Spleen (tissue), 11 donors: ENCODE results near the gene ARL11. TPM values are rescaled to one million over a fixed set of nuclear protein-coding genes. Genes with fewer than 3 reads are reported as not detected.
A peak's percentile ranks its signal among the peaks of the same experiment; 100 is the strongest.

ENCODE experiments used
- DNase-seq: peaks from one replicate; pipeline ENCODE4 v3.0.0-alpha.2; 2020
- H3K27ac ChIP-seq, 8 donors: fragments of 200-600 bp; sonication (generic) in 7 of 8; 1 replicate in 4 of 8; 2 replicates in 4 of 8; pipeline versions ENCODE4 v1.5.0 to v1.8.0; 2016 to 2021; ENCODE audit warnings: inconsistent platforms in 4 of 8, mild to moderate bottlenecking in 4 of 8, moderate library complexity in 1 of 8
- H3K27me3 ChIP-seq, 7 donors: fragments of 200-600 bp; sonication (generic) in 6 of 7; replicated peaks in 1 of 7; 1 replicate in 4 of 7; 2 replicates in 3 of 7; pipeline versions ENCODE4 v1.5.0 to v1.8.0; 2016 to 2021; ENCODE audit warnings: inconsistent platforms in 3 of 7, mild to moderate bottlenecking in 1 of 7
- H3K36me3 ChIP-seq, 6 donors: fragments of 200-600 bp; sonication (generic) in 5 of 6; 1 replicate in 4 of 6; 2 replicates in 2 of 6; pipeline versions ENCODE4 v1.5.0 to v1.8.0; 2016 to 2021; ENCODE audit warnings: inconsistent platforms in 2 of 6
- H3K4me1 ChIP-seq, 6 donors: fragments of 200-600 bp; sonication (generic) in 5 of 6; 1 replicate in 3 of 6; 2 replicates in 3 of 6; pipeline versions ENCODE4 v1.5.0 to v1.8.0; 2016 to 2021; ENCODE audit warnings: inconsistent platforms in 3 of 6
- H3K4me3 ChIP-seq, 8 donors: fragments of 200-600 bp; sonication (generic) in 7 of 8; 1 replicate in 4 of 8; 2 replicates in 4 of 8; pipeline versions ENCODE4 v1.5.0 to v1.8.0; 2016 to 2021; ENCODE audit warnings: inconsistent platforms in 4 of 8, mild to moderate bottlenecking in 4 of 8, moderate library complexity in 2 of 8
- H3K9me3 ChIP-seq, 8 donors: fragments of 200-600 bp; sonication (generic) in 7 of 8; 1 replicate in 4 of 8; 2 replicates in 4 of 8; pipeline versions ENCODE4 v1.5.0 to v1.8.0; 2016 to 2021; ENCODE audit warnings: inconsistent platforms in 4 of 8
- POLR2A ChIP-seq, 3 donors: fragments of 450-650 bp; IDR thresholded peaks; one replicate each; pipeline ENCODE4 v1.5.1; 2017; ENCODE audit warnings: antibody characterized with exemption in 3 of 3, mild to moderate bottlenecking in 1 of 3
- POLR2AphosphoS5 ChIP-seq, 3 donors: sonication (generic); formaldehyde crosslinking; IDR thresholded peaks; one replicate each; pipeline ENCODE4 v1.5.1; 2017; ENCODE audit warnings: antibody characterized with exemption in 3 of 3
- WGBS, 5 donors: extraction: QIAGEN DNeasy Blood & Tissue Kit in 3 of 5; methylation state at CpG; one replicate each; pipeline versions ENCODE4 v1.1.5 to v1.1.7; 2013 to 2018; 5-methylcytosine and 5-hydroxymethylcytosine counted together
- intact Hi-C: fragments of 100-400 bp; cut with DNase I; formaldehyde crosslinking; loops from one replicate; pipeline ENCODE4 v1.15.0; 2023; ENCODE audit warnings: low total_unique reads
- polyA plus RNA-seq, 3 donors: library from polyadenylated mRNA; stranded (reverse); fragments of 200-250 nt; gene quantifications; one replicate each; pipeline ENCODE4 v1.2.1, GENCODE V29; 2013
- total RNA-seq, 7 donors: library from RNA; depleted of rRNA in 3 of 7; stranded (reverse); fragments of >200 nt in 3 of 7; fragmentation: NEBNext Ultra II Directional in 4 of 7; extraction: Animal tissue kit (Norgen Biotek cat#: 25700) in 4 of 7; gene quantifications; one replicate each; pipeline versions ENCODE4 v1.1.0 to v1.2.1, GENCODE V29; 2016 to 2021
- TF ChIP-seq, protein P1 (sequence below), 11 experiments: fragments of 200-600 bp in 7 of 11; fragments of 450-650 bp in 4 of 11; sonication (generic) in 4 of 11; IDR thresholded peaks in 8 of 11; conservative IDR thresholded peaks in 3 of 11; 1 replicate in 7 of 11; 2 replicates in 4 of 11; pipeline versions ENCODE4 v1.4.0 to v1.8.0; 2016 to 2021; ENCODE audit warnings: antibody characterized with exemption in 11 of 11, inconsistent platforms in 4 of 11, mild to moderate bottlenecking in 1 of 11
- donor health status: healthy with polysubstance abuse.
- donor health status: DM: no; HTN: no; CAD: no; lungs with moderate emphysema.
- donor health status: DM: no; HTN: no; CAD: no.
- donor health status: Bipolar disorder and iron deficiency.
- donor health status: healthy.
- donor health status: DM: no; HTN: no; CAD: no.
- donor health status: DM: yes; HTN: yes; CAD: no.

The ARL11 gene
- total and polyA plus RNA-seq, 10 donors: 4.7 to 15.7 (median 11.6) TPM

DNA sequence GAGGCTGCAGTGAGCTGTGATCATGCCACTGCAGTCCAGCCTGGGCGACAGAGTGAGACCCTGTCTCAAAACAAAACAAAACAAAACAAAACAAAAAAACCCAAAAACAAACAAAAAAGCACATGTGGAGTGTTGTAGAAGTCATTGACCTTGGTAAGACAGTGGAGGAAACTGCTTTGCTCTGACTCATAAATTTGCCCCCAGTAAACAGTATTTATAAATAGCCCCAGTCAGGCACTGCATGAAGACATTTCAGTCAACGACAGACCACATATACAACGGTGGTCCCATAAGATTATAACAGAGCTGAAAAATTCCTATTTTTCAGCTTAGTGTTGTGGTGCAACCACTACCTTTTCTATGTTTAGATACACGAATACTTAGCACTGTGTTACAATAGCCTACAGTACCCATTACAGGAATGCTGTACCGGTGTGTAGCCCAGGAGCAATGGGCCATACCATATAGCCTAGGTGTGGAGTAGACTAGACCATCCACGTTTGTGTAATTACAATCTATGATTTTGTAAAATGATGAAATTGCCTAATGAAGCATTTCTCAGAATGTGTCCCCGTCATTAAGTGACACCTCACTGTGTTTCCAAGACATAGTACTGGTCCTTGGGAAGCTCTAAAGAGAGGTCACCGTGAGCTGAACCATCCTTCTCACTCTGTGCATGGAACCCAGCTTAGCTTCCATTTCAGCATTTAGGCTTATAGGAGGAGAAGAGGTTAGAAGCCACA lies 1.1 kb downstream of the ARL11 start:
- WGBS, 5 donors: 42 to 61% (median 54%) methylated on average over 8 of the region's 8 CpGs
- Histone ChIP-seq H3K36me3 (peaks cover 0 to 18% (median 0%) of the 10 kb centered on the region in 6 donors), H3K27ac (peak overlapping the region; percentile 29 to 93 (median 76)), H3K9me3 (no peaks in the 10 kb centered on the region), H3K4me1 (peaks cover 0 to 86% (median 48%) of the 10 kb centered on the region in 6 donors), H3K4me3 (peak overlapping the region in 7 of 8 donors; percentile 45 to 79 (median 52)), H3K27me3 (no peaks in the 10 kb centered on the region)
- no peak for DNase-seq
- intact Hi-C loops: no loop called here
- no peak for TF ChIP-seq POLR2A (IDR thresholded peaks at IDR 0.05)
- TF ChIP-seq, protein P1, sequence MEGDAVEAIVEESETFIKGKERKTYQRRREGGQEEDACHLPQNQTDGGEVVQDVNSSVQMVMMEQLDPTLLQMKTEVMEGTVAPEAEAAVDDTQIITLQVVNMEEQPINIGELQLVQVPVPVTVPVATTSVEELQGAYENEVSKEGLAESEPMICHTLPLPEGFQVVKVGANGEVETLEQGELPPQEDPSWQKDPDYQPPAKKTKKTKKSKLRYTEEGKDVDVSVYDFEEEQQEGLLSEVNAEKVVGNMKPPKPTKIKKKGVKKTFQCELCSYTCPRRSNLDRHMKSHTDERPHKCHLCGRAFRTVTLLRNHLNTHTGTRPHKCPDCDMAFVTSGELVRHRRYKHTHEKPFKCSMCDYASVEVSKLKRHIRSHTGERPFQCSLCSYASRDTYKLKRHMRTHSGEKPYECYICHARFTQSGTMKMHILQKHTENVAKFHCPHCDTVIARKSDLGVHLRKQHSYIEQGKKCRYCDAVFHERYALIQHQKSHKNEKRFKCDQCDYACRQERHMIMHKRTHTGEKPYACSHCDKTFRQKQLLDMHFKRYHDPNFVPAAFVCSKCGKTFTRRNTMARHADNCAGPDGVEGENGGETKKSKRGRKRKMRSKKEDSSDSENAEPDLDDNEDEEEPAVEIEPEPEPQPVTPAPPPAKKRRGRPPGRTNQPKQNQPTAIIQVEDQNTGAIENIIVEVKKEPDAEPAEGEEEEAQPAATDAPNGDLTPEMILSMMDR (IDR thresholded peaks at IDR 0.05 in 8 of 11, conservative IDR thresholded peaks at IDR 0.05 in 3 of 11): no peak

DNA sequence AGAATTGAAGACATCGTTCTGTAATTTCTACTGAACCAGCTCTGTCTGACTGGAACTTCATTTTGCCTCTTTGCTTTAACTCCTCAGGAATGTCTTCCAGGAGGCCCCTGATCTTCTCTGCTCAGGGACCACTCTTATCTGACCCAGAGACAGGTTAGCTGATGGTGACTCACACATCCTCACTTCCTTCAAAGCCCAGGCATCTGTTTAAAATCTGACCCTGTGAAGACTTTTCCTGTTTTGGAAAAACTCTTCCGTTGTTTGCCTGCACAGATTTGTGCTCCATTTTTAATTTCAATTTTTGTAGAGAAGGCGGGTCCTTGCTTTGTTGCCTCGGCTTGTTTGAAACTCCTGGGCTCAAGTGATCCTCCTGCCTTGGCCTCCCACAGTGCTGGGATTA lies 1.6 kb downstream of the ARL11 start:
- peak overlapping the region; percentile 29 to 93 (median 76) for H3K27ac ChIP-seq
- TF ChIP-seq POLR2AphosphoS5 (IDR thresholded peaks at IDR 0.05) (peak in 1 of 3 donors; percentile 32), POLR2A (IDR thresholded peaks at IDR 0.05) (no peak)
- intact Hi-C loops: no loop called here

DNA sequence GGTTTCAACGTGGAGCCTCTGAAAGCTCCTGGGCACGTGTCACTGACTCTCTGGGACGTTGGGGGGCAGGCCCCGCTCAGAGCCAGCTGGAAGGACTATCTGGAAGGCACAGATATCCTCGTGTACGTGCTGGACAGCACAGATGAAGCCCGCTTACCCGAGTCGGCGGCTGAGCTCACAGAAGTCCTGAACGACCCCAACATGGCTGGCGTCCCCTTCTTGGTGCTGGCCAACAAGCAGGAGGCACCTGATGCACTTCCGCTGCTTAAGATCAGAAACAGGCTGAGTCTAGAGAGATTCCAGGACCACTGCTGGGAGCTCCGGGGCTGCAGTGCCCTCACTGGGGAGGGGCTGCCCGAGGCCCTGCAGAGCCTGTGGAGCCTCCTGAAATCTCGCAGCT lies 2.3 kb downstream of the ARL11 start:
- Histone ChIP-seq H3K27ac (peak overlapping the region in 6 of 8 donors; percentile 70 to 93 (median 84)), H3K4me3 (no peak overlapping the region), H3K9me3 (no peaks in the 10 kb centered on the region), H3K27me3 (no peaks in the 10 kb centered on the region), H3K36me3 (peaks cover 0 to 18% (median 0%) of the 10 kb centered on the region in 6 donors), H3K4me1 (peaks cover 0 to 88% (median 49%) of the 10 kb centered on the region in 6 donors)
- intact Hi-C loops: no loop called here
- WGBS, 5 donors: 86 to 100% (median 93%) methylated on average over 1 to 16 of the region's 16 CpGs
- TF ChIP-seq POLR2A (IDR thresholded peaks at IDR 0.05): no peak
- no peak for TF ChIP-seq POLR2AphosphoS5 (IDR thresholded peaks at IDR 0.05)
- TF ChIP-seq, protein P1 (IDR thresholded peaks at IDR 0.05 in 8 of 11, conservative IDR thresholded peaks at IDR 0.05 in 3 of 11): no peak
- DNase-seq: no peak

More for the DNA sequence above, 1.6 kb downstream of the ARL11 start:
- 46 to 61% (median 57%) methylated on average over 4 of the region's 4 CpGs for WGBS, 5 donors
- H3K4me3 ChIP-seq: peak overlapping the region in 4 of 8 donors; percentile 50 to 79 (median 54)
- H3K4me1 ChIP-seq: peaks cover 0 to 88% (median 49%) of the 10 kb centered on the region in 6 donors
- H3K36me3 ChIP-seq: peaks cover 0 to 18% (median 0%) of the 10 kb centered on the region in 6 donors
- no peak for DNase-seq
- no peaks in the 10 kb centered on the region for H3K27me3 ChIP-seq
- H3K9me3 ChIP-seq: no peaks in the 10 kb centered on the region

DNA sequence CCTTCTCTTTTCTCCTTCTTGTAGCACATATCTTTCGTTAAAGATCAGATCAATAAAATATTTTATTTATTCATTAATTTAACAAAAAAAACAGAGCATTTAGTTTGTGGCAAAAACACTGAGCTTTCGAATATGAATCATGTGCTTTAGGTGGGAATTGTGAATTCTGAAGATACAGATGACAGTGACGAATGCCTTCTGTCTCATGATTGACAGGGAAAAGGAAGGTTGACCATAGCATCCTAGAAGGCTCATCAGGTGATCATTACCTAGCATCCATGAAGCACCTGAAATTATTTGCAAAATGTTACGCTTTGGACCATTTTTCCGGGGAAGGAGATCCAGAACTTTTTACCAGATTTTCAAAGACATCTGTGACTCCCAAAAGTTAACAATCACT lies 3.8 kb downstream of the ARL11 start:
- intact Hi-C loops: no loop called here
- H3K27me3 ChIP-seq: no peaks in the 10 kb centered on the region
- no peak overlapping the region for H3K27ac ChIP-seq
- H3K4me1 ChIP-seq: peaks cover 0 to 94% (median 53%) of the 10 kb centered on the region in 6 donors
- WGBS, 5 donors: 92 to 95% (median 94%) methylated on average over 5 of the region's 5 CpGs
- TF ChIP-seq, protein P1 (IDR thresholded peaks at IDR 0.05 in 8 of 11, conservative IDR thresholded peaks at IDR 0.05 in 3 of 11): no peak
- TF ChIP-seq POLR2AphosphoS5 (IDR thresholded peaks at IDR 0.05): no peak
- no peak for TF ChIP-seq POLR2A (IDR thresholded peaks at IDR 0.05)
- no peaks in the 10 kb centered on the region for H3K9me3 ChIP-seq
- H3K36me3 ChIP-seq: peaks cover 0 to 24% (median 0%) of the 10 kb centered on the region in 6 donors
- H3K4me3 ChIP-seq: no peak overlapping the region
- DNase-seq: no peak
